Measurements from ENCODE around the gene LPO. TPM values are rescaled to one million over a fixed set of nuclear protein-coding genes. Genes with fewer than 3 reads are reported as not detected.

The LPO gene
- total RNA-seq, 1 donor from 2014 or later, result not detected

DNA sequence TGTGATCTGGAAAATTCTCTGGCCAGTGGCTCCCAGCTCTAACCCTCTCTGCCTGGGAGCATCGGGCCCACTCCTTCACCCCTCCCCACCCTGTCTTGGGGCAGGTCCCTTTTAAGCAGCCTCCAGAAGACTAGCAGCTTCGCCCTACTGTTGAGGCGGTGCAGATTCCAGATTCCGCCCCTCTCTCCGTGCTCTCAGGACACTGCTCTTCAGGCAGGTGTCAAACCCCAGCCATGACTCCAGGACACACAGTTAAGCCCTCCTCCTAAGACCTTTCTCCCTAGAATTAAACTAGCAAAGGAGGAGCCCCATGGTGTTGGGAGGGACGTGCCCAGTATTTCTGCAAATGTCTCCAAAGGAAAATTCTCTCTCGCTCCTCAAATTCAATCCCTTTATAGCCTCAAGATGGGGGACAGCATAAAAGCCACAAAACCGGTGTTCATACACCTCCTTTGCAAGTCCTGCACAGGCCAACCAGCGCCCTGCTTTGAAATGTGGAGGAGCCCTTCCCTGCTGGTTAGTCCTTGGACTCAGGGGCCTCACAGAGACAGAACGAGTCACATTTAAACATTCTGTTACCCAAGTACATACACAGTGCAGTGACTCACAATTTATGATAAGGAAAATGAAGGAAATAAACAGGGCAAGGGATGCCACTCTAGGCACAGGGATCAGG lies 7.2 kb downstream of the LPO start:
- TF ChIP-seq, protein P1, sequence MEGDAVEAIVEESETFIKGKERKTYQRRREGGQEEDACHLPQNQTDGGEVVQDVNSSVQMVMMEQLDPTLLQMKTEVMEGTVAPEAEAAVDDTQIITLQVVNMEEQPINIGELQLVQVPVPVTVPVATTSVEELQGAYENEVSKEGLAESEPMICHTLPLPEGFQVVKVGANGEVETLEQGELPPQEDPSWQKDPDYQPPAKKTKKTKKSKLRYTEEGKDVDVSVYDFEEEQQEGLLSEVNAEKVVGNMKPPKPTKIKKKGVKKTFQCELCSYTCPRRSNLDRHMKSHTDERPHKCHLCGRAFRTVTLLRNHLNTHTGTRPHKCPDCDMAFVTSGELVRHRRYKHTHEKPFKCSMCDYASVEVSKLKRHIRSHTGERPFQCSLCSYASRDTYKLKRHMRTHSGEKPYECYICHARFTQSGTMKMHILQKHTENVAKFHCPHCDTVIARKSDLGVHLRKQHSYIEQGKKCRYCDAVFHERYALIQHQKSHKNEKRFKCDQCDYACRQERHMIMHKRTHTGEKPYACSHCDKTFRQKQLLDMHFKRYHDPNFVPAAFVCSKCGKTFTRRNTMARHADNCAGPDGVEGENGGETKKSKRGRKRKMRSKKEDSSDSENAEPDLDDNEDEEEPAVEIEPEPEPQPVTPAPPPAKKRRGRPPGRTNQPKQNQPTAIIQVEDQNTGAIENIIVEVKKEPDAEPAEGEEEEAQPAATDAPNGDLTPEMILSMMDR (IDR thresholded peaks at IDR 0.05), result no peak
- H3K36me3 ChIP-seq, result no peaks in the 10 kb centered on the region
- peaks cover 7% of the 10 kb centered on the region for H3K4me1 ChIP-seq
- ATAC-seq, result no peak
- H3K27ac ChIP-seq, result no peak overlapping the region
- intact Hi-C loops (cut with DNase I), result no loop called here
- no peak overlapping the region for H3K4me3 ChIP-seq
- H3K9me3 ChIP-seq, result no peaks in the 10 kb centered on the region
- no peak for DNase-seq
- peaks cover 21% of the 10 kb centered on the region for H3K27me3 ChIP-seq

DNA sequence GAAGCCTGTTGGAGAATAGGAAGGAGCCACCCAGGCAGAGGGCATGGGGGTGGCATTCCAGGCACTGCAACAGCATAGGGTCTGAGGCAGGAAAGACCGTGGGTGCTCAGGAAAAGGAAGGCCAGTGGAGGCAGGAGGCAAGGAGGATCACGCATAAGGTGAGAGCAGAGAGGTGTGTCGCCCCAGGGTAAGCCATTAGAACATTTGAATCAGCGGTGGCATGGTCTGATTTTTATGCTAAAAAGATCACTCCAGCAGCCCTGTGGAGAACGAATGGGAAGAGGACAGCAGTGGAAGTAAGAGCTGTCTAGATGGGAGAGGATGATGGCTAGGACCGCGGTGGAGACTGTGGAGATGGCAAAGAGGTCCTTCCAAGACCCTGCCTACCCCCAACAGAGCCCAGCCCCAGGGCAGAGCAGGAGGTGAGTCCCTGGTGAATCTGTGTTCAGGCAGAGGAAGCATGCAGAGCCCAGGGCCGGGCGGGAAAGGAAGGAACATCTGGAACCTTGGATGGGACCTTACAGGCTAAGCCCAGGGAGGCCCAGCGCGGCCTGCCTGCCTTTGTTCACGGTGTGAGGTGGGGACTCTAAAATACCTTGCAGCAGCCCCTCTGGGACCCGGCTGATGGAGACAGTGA lies 7.8 kb downstream of the LPO start:
- DNase-seq, result no peak
- no peak for ATAC-seq
- intact Hi-C loops (cut with DNase I), result no loop called here

DNA sequence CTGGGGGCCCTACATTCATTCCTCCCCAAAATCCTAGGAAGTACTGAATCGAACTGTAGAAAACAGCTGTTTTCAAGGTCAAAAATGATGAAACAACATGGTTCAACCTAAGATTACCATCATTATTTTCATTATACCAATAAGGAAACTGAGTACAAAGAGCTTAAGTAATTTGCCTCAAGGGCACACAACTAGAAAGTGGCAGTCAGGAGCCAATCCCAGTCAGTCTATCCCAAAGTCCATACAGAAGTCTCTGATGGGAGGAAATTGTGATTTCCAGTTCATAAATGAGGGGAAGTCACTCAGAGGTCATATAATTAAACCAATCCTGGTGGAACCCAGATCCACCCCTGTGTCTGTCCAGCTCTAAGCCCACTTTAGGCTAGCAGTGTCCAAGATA lies 8.4 kb downstream of the LPO start:
- no peak overlapping the region for H3K4me3 ChIP-seq
- TF ChIP-seq, protein P1 (IDR thresholded peaks at IDR 0.05), result no peak
- ATAC-seq (no peak), DNase-seq (no peak)
- H3K9me3 ChIP-seq, result no peaks in the 10 kb centered on the region
- no peak overlapping the region for H3K27ac ChIP-seq
- peaks cover 7% of the 10 kb centered on the region for H3K4me1 ChIP-seq
- intact Hi-C loops (cut with DNase I), result no loop called here
- no peaks in the 10 kb centered on the region for H3K36me3 ChIP-seq
- H3K27me3 ChIP-seq, result peaks cover 9% of the 10 kb centered on the region

More for the DNA sequence above, 7.8 kb downstream of the LPO start:
- Histone ChIP-seq H3K4me1 (peaks cover 7% of the 10 kb centered on the region), H3K36me3 (no peaks in the 10 kb centered on the region), H3K27ac (no peak overlapping the region), H3K9me3 (no peaks in the 10 kb centered on the region), H3K27me3 (peaks cover 14% of the 10 kb centered on the region), H3K4me3 (no peak overlapping the region)
- TF ChIP-seq, protein P1 (IDR thresholded peaks at IDR 0.05), result no peak

DNA sequence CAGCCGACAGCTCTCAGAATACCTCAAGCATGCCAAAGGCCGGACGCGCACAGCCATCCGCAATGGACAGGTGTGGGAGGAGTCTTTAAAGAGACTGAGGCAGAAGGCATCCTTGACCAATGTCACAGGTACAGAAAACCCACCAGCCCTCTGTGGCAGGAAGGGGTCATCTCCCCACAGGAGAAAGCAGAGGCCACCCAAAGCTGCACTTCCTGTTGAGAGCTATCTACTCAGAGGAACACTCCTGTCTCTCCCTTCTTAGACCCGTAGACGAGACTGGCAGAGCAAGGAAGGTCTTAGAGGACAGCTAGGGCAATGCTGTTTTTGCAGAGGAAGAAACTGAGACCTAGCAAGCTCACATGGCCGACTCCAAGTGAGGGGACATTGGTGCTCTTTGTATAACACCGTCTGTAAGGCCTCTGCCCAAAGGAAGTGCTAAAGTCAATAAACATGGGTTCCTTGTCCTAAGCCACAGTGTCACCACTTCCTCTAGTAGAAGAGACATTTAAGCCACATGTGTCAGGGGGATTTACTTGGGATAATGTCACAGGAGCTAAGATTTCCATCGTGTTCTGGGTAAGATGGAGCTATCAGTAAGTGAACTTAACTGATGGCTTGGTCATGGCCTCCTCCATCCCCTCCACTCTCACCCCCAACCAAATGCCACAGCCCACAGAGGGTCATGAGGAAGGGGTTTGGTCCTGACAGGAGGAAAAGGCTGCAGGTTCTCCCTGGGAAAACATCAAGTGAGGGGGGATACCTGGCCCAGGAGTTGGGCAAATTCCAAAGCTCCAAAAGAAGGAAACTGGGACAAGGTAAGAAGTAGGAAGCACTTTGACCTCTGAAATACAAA lies 9.4 kb downstream of the LPO start:
- Histone ChIP-seq H3K27me3 (no peaks in the 10 kb centered on the region), H3K4me3 (no peak overlapping the region)
- DNase-seq, result no peak

DNA sequence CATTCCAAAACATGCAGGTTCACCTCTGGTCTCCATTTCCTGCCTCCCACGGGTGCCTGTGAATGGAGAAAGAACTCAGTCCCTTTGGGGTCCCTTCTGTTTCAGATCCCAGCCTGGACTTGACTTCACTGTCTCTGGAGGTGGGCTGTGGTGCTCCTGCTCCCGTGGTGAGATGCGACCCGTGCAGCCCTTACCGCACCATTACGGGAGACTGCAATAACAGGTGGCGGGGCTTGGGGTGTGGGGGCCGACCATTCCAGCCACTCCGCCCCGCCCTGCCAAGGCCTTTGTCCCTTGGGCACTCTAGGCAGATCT lies 10.5 kb downstream of the LPO start:
- DNase-seq (no peak), ATAC-seq (no peak)
- H3K36me3 ChIP-seq, result no peaks in the 10 kb centered on the region
- no peaks in the 10 kb centered on the region for H3K27me3 ChIP-seq
- TF ChIP-seq, protein P1 (IDR thresholded peaks at IDR 0.05), result no peak
- peaks cover 7% of the 10 kb centered on the region for H3K4me1 ChIP-seq
- intact Hi-C loops (cut with DNase I), result no loop called here
- H3K9me3 ChIP-seq, result no peaks in the 10 kb centered on the region
- H3K27ac ChIP-seq, result no peak overlapping the region
- peak overlapping the region; percentile 47 for H3K4me3 ChIP-seq

More for the DNA sequence above, 9.4 kb downstream of the LPO start:
- Histone ChIP-seq H3K36me3 (no peaks in the 10 kb centered on the region), H3K27ac (no peak overlapping the region), H3K9me3 (no peaks in the 10 kb centered on the region), H3K4me1 (peaks cover 7% of the 10 kb centered on the region)
- no peak for ATAC-seq
- TF ChIP-seq, protein P1 (IDR thresholded peaks at IDR 0.05), result no peak
- intact Hi-C loops (cut with DNase I), result no loop called here

Measured in upper lobe of right lung (tissue), 1 donor.